ENCODE data around the gene RRAGD.

The RRAGD gene

DNA sequence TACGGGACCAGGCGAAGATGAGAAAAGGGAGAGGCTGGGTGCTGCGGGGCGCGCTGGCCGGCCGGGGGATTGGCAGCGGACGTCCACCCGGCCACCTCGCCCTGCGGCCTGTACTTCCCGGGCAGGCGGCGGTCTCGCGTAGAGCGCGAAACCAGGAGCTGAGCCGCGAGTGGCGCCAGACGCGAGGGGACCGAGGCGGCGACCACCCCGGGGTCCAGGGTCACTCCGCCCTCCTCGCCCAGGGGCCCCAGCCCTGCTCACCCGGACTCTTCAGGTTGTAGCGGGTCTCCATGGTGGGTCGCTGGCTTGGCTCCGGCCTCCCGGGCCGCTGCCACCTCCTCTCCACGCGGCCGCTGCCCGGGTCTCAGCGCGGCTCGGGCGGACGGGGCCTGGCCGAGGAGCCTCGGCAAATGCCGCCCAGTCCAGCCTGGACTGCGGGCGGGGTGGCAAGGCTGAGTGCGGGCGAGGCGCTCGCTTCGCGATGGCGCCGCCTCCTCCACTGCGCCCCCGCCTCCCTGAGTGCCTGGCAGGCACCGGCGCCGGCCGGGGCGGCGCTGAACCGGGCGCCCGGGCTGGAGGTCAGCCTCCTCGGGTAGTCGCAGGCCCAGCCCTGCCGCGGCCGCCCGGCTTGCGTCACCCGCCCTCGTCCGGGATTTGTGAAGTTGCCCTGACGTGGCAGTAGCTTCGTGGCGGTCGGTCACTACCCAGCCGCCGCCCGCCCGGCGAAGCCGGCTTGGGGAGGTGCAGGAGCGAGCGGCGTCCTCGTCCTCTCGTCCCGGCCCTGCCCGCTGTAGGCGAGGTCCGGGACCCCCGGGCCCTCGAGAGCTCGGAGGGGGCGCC is 59.6 kb downstream of the RRAGD start, which contains the start of gene UBE2J1:
Gene UBE2J1 (minus strand): TSS at position 445 of the 840 bp plus-strand sequence. CDS start 153 bp downstream, at position 292.
- TF ChIP-seq POLR2A (IDR thresholded peaks at IDR 0.05; ENCODE audit: low read depth, low read length) (peak; percentile 88), POLR2AphosphoS5 (IDR thresholded peaks at IDR 0.05; ENCODE audit: low read depth, low read length) (peak; percentile 68), TAF1 (IDR thresholded peaks at IDR 0.05; ENCODE audit: borderline replicate concordance, low read depth, low read length) (peak; percentile 22; the same call in 1 of the 2 replicates)
- FAIRE-seq, result peak; percentile 80
- DNase-seq (ENCODE audit: insufficient read length), result peak; percentile 45

DNA sequence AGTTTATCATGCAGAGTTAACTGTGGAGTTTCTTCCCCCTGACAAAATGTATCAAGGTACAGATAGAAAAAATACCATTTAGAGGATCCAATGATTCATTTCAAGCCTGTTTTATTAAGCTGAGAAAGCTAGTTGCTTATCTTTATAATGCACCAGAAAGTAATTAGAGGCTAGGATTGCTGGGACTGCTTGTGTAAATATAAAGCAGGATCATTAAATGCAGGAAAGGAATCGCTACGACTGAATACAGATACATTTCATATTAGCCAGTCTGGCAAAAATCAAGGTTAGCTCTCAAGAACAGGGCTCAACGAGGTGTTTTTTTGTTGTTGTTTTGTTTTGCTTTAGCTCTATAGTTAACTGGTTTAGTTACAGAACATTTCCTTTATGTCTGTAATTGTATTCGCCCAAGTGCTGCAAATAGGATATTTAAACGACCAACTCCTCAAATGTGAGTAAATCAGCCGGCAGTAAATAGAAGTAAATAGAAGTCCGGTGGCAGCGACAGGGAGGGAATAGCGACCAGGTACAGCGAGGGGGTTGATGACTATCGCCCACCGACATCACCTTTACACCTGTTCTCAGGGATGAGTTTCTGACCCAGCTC is 60.3 kb downstream of the RRAGD start:
- peak; percentile 70 for FAIRE-seq
- TF ChIP-seq POLR2AphosphoS5 (IDR thresholded peaks at IDR 0.05; ENCODE audit: low read depth, low read length) (no peak), TAF1 (IDR thresholded peaks at IDR 0.05; ENCODE audit: borderline replicate concordance, low read depth, low read length) (no peak), POLR2A (IDR thresholded peaks at IDR 0.05; ENCODE audit: low read depth, low read length) (no peak)
- DNase-seq (ENCODE audit: insufficient read length), result no peak

DNA sequence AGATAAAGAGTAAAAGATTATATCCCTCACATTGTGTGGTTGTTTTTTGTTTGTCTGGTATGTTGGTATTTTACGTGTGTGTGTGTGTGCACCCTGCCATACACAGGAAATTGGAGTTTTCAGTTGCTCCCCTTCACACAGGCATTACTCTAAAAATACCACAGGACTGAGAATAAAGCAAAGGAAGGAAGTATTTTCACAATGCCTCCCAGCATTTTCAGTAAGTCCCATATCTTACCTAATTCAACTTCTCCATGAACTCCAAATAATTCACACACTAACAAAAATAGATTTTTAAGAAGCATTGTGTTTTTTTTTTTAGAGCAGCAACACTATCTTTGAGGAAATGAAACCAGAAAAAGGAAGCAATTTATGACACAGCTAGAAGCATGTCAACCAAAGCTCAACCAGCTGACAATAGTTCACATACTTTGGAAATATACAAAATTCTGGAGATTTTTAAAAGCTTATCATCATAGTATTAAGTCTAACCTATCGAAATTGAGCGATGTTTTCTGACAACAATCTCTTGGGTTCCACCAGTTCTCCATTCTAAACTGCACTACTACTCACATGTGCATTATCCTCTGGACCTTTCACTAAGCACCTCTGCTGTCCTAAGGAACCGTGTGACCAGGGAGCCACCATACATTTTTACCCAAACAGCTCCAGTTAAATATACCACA is 61.6 kb downstream of the RRAGD start:
- no peak for DNase-seq (ENCODE audit: insufficient read length)

GRCh38 chr6:89348372-89348771 is 63.7 kb downstream of the RRAGD start:
- DNase-seq (ENCODE audit: insufficient read length), result no peak
- no peak for FAIRE-seq
- TF ChIP-seq POLR2AphosphoS5 (IDR thresholded peaks at IDR 0.05; ENCODE audit: low read depth, low read length) (no peak), POLR2A (IDR thresholded peaks at IDR 0.05; ENCODE audit: low read depth, low read length) (no peak), TAF1 (IDR thresholded peaks at IDR 0.05; ENCODE audit: borderline replicate concordance, low read depth, low read length) (no peak)

More for the DNA sequence above, 61.6 kb downstream of the RRAGD start:
- peak; percentile 68 for FAIRE-seq
- TF ChIP-seq TAF1 (IDR thresholded peaks at IDR 0.05; ENCODE audit: borderline replicate concordance, low read depth, low read length) (no peak), POLR2AphosphoS5 (IDR thresholded peaks at IDR 0.05; ENCODE audit: low read depth, low read length) (no peak)

GRCh38 chr6:89347825-89348224 is 64.2 kb downstream of the RRAGD start:
- no peak for TF ChIP-seq POLR2A (IDR thresholded peaks at IDR 0.05; ENCODE audit: low read depth, low read length)
- no peak for TF ChIP-seq TAF1 (IDR thresholded peaks at IDR 0.05; ENCODE audit: borderline replicate concordance, low read depth, low read length)
- no peak for TF ChIP-seq POLR2AphosphoS5 (IDR thresholded peaks at IDR 0.05; ENCODE audit: low read depth, low read length)
- DNase-seq (ENCODE audit: insufficient read length) (no peak), FAIRE-seq (no peak)

DNA sequence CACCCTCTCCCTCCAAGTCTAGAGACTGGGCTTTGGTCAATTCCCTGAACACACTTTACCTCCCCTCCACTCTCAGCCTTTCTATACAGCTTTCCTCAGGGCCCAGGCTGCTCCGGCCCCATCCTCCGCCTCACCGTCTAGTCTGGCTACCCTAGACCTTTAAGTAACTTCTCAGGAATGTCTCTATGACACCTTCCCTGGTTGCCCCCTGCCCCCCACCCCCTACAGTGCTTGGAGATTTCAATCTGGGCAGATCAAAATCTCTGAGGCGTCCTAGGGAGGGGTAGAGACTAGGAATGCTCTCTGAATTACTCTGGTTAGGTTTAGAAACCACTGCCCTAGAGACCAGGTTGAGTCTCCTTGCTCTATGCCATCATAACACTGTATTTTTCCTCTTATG is 65.6 kb downstream of the RRAGD start:
- TF ChIP-seq POLR2AphosphoS5 (IDR thresholded peaks at IDR 0.05; ENCODE audit: low read depth, low read length) (no peak), POLR2A (IDR thresholded peaks at IDR 0.05; ENCODE audit: low read depth, low read length) (no peak)
- no peak for FAIRE-seq
- no peak for DNase-seq (ENCODE audit: insufficient read length)

DNA sequence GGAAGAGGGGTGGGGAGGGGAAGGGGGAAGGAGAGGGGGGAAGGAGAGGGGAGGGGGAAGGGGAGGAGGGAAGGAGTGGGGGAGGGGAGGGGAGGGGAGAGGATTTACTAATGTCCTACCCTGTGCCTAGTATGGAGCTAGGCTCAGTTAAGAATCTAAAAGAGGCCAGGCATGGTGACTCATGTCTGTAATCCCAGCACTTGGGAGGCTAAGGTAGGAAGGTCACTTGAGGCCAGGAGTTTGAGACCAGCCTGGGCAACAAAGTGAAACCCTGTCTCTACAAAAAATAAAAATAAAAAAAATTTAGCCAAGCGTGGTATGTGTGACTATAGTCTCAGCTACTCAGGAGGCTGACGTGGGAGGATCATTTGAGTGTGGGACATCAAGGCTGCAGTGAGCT is 72.5 kb downstream of the RRAGD start:
- FAIRE-seq, result no peak
- no peak for DNase-seq (ENCODE audit: insufficient read length)
- TF ChIP-seq POLR2A (IDR thresholded peaks at IDR 0.05; ENCODE audit: low read depth, low read length) (no peak), POLR2AphosphoS5 (IDR thresholded peaks at IDR 0.05; ENCODE audit: low read depth, low read length) (no peak), TAF1 (IDR thresholded peaks at IDR 0.05; ENCODE audit: borderline replicate concordance, low read depth, low read length) (no peak)

DNA sequence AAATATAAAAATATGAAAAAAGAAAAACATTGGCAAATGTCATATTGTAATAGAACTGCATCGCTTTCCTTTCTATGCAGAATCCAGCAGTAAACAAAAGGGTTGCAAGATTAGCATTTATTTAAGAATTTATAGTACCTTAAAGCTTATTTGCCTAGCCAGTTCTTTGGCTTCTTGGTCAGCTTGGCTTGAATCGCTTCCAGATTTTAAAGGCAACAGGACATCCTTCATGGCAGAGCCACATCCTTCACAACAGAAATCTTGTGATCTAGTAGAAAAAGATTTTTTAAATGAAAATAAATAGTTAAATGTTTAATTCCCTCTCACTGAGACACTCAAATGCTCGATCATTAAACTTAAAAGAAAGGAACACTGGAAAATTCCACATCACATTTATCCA is 76.9 kb downstream of the RRAGD start:
- DNase-seq (ENCODE audit: insufficient read length), result no peak
- TF ChIP-seq TAF1 (IDR thresholded peaks at IDR 0.05; ENCODE audit: borderline replicate concordance, low read depth, low read length) (no peak), POLR2A (IDR thresholded peaks at IDR 0.05; ENCODE audit: low read depth, low read length) (no peak), POLR2AphosphoS5 (IDR thresholded peaks at IDR 0.05; ENCODE audit: low read depth, low read length) (no peak)
- FAIRE-seq, result no peak

- DNase-seq (ENCODE audit: insufficient read length), result no peak
- FAIRE-seq, result no peak
These were observed 81.2 kb downstream of the RRAGD start for GRCh38 chr6:89330910-89331309.

DNA sequence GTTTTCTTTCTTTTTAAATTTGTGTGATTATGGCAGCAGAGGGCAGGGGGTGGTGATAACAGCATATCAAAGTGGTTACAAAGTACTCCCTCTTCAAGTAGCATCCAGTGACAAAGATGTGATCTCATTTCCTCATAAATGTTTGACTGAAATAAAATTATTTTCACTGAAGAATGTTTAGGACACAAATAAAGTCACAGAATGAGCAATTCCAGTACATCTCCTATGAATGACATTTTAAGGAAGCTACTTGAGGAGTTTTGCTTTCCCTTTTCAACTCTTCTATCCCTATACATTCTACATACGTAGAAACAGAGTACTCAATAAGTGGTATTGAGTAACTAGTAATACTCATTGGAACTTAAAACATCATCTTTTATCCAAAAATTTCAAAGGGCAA is 83.1 kb downstream of the RRAGD start:
- TF ChIP-seq POLR2AphosphoS5 (IDR thresholded peaks at IDR 0.05; ENCODE audit: low read depth, low read length) (no peak), POLR2A (IDR thresholded peaks at IDR 0.05; ENCODE audit: low read depth, low read length) (no peak), TAF1 (IDR thresholded peaks at IDR 0.05; ENCODE audit: borderline replicate concordance, low read depth, low read length) (no peak)
- FAIRE-seq, result no peak
- DNase-seq (ENCODE audit: insufficient read length), result no peak

More at GRCh38 chr6:89330910-89331309, 81.2 kb downstream of the RRAGD start:
- TF ChIP-seq TAF1 (IDR thresholded peaks at IDR 0.05; ENCODE audit: borderline replicate concordance, low read depth, low read length) (no peak), POLR2A (IDR thresholded peaks at IDR 0.05; ENCODE audit: low read depth, low read length) (no peak), POLR2AphosphoS5 (IDR thresholded peaks at IDR 0.05; ENCODE audit: low read depth, low read length) (no peak)

GRCh38 chr6:89324304-89324703 is 87.8 kb downstream of the RRAGD start:
- TF ChIP-seq POLR2AphosphoS5 (IDR thresholded peaks at IDR 0.05; ENCODE audit: low read depth, low read length) (no peak), POLR2A (IDR thresholded peaks at IDR 0.05; ENCODE audit: low read depth, low read length) (no peak), TAF1 (IDR thresholded peaks at IDR 0.05; ENCODE audit: borderline replicate concordance, low read depth, low read length) (no peak)
- DNase-seq (ENCODE audit: insufficient read length) (no peak), FAIRE-seq (no peak)

All from GM12892 (cell line).